Middle frontal gyrus (tissue), 1 donor: ENCODE data around the gene HMOX1.

Experiments
- DNase-seq: peaks from one replicate; pipeline ENCODE4 v3.0.0-alpha.2; 2015; ENCODE audit warnings: low spot score; ENCODE audit errors: extremely low spot score

Gene HMOX1, protein sequence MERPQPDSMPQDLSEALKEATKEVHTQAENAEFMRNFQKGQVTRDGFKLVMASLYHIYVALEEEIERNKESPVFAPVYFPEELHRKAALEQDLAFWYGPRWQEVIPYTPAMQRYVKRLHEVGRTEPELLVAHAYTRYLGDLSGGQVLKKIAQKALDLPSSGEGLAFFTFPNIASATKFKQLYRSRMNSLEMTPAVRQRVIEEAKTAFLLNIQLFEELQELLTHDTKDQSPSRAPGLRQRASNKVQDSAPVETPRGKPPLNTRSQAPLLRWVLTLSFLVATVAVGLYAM

DNA sequence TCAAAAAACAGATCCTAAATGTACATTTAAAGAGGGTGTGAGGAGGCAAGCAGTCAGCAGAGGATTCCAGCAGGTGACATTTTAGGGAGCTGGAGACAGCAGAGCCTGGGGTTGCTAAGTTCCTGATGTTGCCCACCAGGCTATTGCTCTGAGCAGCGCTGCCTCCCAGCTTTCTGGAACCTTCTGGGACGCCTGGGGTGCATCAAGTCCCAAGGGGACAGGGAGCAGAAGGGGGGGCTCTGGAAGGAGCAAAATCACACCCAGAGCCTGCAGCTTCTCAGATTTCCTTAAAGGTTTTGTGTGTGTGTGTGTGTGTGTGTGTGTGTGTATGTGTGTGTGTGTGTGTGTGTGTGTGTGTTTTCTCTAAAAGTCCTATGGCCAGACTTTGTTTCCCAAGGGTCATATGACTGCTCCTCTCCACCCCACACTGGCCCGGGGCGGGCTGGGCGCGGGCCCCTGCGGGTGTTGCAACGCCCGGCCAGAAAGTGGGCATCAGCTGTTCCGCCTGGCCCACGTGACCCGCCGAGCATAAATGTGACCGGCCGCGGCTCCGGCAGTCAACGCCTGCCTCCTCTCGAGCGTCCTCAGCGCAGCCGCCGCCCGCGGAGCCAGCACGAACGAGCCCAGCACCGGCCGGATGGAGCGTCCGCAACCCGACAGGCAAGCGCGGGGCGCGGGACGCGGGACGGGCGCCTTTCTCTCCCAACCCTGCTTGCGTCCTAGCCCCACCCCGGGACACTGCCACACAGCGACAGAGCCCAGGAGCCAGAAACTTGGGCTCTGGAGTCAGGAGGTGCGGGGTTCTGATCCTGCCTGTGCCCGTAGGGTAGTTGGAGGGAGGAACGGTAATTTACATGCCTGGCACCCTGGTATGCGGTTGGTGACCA lies at the start of gene HMOX1:
Gene HMOX1, plus strand, starts transcription at position 560 of the 887 bp plus-strand sequence. Its CDS starts 78 bp downstream, at position 638.
- DNase-seq: peak; percentile 76

DNA sequence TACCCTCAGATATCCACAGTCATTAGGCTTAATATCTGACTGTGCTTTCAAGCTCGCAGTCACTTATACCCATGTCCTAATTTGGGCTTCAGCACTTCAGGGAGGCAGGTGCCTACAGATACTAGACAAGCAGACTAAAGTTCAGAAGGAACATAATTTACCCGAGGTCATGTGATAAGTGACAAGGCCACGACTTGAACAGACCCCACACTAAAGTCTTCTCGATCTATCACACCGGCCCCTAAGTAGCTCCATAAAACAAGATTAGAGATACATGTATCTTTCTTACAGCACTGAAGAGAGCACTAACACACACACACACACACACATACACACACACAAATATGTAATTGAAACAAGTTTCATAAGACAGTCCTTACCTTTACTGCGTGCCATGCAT lies 48.6 kb upstream of the HMOX1 start:
- DNase-seq: no peak

DNA sequence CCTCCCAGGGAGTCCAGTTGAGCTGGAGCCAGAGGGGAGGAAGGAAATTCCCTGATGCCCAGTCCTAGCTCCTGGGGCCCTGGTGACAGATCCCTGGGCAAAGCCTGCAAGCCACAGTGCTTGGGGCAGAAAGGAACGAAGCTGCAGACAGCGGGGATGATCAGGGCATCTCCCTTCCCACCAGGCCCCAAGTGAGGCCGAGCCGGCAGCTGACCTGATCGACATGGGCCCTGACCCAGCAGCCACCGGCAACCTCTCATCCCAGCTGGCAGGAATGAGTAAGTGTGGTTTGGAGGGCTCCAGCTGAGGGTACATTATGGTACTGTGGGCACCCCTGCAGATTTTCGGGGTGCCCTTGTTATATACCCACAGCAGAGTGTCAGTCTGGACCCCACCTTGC lies 47.7 kb upstream of the HMOX1 start:
- DNase-seq: no peak

DNA sequence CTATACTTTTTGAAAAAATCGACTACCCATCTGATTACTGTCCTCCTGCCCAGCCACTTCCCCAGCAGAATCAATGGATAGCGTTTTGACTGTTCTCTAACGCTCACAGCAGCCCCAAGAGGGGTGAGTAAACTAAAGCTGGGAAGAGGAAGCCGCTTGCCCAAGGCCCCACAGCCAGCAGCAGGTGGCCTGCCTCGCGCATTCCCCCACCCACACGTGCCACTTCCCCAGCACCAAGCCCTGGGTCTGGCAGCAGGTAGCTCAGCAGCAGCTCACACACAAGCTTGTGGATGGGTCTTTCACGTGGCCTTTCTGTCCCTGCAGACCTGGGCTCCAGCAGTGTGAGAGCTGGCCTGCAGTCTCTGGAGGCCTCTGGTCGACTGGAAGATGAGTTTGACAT lies 46.9 kb upstream of the HMOX1 start:
- no peak for DNase-seq

DNA sequence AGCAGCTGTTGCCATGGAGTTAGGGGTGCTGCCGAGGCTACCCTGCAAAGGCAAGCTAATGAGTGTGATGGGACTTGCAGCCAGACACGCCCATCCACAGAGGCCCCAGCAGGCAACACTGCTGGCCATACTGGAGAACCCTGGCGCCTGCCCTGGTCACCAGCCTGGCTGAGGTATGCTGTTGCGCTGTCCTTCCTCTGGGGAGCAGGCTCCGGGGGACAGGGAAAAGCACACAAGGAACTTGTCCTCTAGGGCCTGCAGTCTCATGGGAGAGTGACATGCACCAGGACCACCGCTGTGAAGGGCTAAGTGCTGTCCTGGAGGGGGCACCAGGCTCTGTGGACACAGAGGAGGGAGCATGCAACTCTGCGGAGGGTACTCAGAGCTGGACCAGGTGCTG lies 45.4 kb upstream of the HMOX1 start:
- DNase-seq: no peak

DNA sequence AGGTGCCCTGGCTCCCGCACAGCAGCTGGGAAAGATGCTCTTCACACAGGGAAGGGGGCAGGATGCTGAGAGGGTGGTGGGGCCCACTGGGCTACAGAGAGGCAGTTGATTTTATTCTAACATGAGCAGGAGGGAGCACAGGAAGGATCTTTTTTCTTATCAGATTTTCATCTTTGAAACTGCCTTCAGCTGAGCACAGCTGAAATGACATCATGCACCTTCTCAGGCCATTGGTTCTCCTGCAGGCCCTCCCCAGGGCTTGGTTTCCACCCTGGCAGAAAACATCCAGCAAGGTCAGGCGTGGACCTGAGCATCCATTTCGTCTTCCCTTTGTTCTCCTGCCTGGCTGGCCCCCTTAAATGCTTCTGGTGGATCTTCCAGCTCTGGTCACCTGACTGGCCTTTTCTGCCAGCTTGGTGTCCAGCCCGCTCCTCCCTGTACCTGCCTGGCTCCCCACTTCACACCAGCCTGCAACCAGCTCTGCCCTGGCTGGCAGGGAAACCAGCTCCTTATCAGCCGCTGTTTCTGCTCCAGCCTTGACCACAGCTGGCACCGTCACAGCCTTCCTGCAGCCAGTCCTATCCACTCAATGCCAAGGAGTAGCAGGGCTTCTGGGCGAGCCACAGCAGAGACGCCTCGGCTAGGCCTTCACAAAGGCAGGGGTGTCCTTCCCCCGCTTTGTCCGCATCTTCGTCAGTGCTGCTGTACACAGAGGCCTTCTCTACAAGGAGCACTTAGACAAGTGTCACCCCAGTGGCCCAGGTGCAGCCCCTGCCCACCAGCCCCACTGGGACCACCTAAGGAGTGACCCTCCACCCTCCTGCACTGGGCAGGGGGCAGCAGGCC lies 44.7 kb upstream of the HMOX1 start:
- no peak for DNase-seq

DNA sequence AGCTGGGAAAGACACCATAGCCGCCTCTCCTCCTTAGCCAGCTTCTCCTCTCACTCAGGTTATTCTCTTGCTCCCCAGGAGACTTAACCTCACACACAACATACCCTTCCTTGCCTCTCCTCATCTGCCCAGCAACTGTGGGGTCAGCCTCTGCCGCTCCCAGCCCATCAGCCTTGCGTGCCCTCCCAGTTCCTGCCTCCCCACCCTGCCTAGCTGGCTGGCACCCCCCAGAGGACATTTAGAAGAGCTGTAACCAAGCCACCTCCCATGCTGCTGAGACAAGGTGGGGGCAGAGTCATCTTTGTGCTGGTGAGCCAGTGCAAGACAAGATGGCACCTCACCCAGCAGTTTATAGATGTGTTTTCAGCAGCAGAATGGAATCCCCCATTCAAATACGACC lies 43.0 kb upstream of the HMOX1 start:
- no peak for DNase-seq

DNA sequence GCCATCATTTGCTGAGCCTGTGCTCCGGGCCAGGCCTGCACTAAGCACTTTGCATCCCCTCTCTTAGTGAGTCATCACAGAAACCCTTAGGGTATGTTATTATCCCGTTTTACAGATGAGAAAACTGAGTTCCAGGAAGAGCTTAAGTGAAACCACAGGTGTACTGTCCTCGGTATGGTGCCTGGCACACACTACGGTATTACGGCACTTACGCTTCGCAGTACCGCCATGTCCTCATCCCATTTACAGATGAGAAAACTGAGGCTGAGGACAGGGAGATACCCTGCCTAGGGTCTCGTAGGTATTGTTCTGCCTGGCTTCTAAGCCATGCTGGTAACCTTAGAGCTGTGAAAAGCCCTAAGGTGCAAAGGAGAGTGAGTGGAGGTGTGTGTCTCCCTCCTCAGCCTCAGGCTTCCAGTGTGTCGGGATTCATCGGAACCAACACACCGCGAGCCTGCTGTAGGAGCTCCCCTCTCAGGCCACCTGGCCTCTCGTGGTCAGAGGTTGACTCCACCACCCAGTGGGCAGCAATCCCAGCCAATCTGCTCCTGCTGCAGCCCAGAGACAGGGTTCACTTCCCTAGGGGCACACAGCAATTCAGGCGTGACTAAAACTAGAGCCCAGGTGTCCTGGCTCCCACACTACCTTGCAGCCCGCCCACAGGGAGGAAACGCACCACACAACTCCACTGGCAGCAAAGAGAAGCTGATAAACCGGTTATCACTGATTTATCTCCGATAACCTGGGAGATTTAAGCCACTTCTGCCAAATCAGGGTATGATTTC lies 39.6 kb upstream of the HMOX1 start:
- no peak for DNase-seq

DNA sequence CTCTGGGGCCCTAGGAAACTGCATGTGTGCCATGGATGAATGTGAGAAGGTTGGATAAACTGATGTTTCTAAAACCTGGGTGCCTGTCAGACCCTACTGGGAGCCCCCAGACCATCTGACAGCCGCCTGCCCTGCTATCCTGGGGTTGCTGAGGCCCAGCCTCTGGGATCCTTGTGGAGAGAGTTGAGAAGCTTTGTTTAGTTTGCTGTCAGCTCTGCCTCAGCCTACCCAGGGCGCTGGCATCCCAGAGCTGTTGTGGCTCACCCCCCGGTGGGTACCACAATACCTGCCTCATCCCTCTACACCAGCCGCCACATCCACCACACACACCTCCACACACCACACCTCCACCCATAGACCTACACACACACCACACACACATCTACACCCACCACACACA lies 38.5 kb upstream of the HMOX1 start:
- DNase-seq: no peak

DNA sequence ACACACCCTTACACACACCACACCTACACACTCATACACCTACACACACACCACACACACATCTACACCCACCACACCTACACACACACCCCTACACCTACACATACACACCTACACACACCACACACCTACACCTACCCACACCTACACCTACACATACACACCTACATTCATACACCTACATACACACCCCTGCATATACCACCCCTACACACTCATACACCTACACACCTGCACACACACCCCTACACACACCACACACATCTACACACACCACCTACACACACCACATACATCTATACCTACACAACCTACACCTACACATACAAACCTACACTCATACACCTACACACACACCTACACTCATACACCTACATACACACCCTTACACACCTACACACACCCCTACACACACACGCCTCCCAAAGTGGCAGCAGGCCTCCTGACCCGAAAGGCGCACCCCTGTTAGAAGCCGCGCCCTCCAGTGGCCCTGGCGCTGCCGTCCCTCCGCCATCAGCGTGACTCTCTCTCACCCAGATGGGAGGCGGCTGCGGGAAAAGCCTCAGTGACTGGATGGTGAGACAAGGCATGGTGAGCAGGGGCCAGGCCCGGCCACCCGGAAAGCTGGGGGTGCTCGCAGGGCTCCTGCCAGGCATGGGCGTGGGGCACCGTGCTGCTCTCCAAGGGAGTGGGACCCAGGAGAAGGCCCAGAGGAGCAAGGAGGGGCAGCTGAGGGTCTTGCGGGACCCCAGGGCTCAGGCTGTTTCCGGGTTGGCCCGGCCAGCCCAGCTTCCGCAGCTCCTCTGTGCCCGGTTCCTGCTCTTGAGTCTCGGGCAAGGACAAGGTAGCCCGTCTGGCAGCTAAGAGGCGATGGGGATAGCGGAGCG lies 37.0 kb upstream of the HMOX1 start:
- DNase-seq: no peak

DNA sequence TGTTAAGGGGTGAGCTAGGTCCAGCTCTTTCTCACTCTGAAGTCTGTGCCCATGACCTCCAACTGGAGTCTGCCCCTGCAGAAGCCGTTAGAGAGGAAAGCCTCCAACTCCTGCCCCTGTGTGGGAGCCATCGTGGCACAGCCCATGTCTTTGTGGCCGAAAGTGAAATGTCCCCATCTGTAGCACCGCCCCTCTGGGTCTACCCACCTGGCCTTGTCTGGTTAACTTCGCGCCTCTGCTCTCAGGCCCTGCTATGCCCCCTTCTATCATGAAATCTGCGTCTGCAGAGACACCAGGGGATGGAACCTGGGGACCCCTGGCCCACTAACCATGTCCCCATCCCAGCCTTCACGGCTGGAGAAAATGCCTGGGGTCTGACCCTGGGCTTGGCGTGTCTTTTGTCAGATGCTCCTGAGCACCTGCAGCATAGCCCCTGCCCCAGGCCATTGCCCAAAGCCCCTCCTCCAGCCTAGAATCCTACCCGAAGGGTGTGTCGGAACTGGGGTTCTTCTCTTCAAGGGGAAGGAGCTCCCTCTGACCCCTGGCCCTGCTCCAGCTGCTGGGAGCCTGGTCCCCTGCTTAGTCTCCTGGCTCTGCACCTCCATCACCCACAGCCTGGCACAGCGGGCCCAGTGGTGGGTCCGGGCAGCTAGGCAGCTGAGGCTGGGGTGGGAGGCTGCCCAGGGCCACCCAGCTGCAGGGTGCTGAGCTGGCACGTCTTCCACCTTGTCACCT lies 35.8 kb upstream of the HMOX1 start:
- DNase-seq: no peak

DNA sequence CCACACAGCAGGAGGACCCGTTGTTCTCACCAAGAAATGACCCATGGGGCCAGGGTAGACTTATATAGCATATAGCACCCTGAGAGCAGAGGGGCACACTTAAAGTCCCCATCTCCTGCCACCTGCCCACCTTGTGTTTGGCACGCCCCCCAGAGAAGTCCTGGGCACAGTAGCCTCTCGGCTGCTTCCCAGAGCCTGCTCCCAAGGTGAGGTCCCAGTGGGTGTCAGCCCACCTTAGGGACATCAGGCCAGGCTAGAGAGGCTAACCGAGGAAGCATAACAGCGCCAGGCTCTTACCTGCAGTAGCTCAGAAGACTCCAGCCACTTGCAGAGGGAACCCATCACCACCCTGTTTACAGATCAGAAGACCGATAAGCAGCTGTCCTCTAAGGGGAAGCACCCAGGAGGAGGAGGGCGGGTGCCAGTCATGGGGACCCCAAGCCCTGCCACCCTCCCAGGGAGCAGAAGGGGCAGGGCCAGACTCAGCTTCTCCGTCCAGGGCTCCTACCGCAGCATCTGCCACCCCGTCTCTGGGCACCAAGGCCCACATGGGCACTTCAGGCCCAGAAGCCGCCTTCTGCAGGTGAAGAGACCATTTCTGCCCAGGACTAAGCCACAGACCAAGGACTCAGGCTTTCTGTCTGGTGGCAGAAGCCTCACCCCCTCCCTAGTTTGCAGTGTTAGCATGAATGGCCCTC lies 34.9 kb upstream of the HMOX1 start:
- no peak for DNase-seq

DNA sequence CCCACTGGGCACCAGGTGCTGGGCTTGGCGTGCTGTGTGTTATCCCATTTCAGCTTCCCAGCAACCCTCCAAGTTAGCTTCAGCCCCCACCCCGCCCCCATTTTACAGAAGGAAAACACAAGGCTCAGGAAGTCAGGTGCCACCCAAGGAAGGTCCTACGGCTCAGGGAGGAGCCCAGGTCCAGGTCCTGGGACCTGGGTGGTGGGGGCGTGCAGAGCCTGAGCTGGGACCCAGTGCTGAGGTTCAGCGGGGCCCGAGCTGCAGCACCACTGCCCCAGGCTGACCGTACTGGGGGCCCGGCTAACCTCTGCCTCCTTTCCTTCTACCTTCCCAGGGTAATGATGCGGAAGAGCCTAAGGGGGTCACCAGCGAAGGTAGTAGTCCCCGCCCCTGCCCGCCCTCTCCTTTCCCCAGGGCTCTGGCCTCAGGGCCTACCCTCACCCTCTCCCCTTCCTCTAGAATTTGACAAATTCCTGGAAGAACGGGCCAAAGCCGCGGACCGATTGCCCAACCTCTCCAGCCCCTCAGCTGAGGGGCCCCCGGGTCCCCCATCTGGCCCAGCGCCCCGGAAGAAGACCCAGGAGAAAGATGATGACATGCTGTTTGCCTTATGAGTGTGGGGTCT lies 34.2 kb upstream of the HMOX1 start:
- no peak for DNase-seq

DNA sequence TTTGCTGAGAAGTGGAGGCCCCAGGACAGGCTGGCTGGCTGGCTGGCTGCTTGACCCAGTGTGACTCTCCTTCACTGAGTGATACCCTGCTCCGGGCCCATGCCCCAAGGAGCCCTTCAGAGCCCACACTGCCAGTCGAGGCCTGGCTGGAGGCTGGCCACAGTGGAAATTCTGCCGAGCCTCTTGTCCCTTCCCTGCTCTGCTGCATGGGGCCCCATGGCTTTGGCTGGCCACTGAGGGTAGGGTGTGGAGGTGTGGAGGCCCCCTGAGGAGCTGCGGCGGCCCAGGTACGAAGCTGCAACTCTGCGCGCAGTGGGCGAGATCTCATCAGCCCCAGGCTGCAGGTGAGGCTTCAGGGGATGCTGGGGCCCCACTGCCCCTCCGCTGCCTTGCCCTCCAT lies 33.4 kb upstream of the HMOX1 start:
- no peak for DNase-seq

DNA sequence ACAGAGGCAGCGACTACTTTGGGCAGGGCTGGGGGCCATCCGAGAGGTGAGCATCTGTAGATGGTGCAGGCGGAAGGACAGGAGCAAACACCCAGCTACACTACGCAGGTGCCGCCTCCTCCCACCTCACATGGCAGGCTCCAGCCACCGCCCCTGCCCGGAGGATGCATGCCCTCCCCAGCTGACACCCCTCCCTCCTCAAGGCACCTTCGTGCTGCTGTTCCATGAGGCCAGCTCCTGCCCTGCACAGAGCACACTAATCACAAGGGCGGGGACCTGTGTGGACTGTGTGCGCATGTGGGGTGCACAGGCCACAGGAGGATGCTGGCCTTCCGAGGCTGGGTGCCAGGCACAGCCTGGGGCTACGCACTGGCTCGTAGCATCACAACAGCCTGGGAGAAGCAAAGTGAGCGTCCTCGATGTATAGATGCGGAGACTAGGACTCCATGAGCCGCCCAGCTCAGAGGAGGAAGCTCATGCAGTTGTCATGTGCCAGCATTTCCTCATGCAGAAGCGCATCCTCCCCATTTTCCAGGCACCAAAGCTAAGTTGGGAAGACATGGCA lies 32.8 kb upstream of the HMOX1 start:
- no peak for DNase-seq

DNA sequence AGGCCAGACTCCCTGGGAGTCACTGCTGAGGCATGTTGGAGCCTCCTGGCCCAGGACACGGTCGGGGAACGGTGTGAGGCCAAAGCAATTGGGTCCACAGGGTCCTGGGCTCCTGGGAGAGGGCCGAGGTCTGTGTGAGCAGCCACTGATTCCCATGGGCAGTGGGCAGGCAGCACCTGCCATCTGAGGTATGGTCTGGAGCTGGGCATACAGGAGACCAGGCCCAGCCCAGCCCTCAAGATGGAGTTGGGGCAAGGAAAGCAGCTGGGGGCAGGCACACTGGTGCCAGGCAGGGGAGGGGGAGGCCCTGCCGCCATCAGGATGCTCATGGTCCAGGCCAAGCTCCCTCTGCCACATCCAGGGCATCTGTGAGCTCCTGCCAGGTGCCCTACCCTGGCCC lies 32.2 kb upstream of the HMOX1 start:
- DNase-seq: no peak

DNA sequence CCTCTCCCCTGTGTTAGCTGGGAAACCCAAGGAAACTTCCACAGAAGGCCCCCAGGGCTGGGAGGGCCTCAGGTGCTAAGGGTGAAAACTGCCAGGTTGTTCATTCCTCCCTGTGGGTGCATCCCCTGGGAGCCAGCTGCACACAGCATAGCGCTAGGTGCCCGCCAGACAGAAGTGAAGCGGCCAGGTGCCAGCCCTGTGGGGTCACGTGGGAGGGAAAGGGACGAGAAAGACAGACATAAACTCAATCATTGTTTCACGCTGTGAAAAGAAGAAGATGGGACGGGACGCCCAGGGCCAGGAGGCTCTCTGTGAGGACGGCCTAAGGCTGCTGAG lies 31.6 kb upstream of the HMOX1 start:
- DNase-seq: no peak
